MCF 10A (cell line): ENCODE measurements around the gene HLCS. TPM values are rescaled to one million over a fixed set of nuclear protein-coding genes. Genes with fewer than 3 reads are reported as not detected.

Experiments used
- BruUV-seq: library from RNA; stranded (reverse); fragments of 400-500 nt; replicated peaks from 2 replicates; lab custom pipeline; 2021; lab: Mats Ljungman, UMichigan
- CTCF ChIA-PET: fragments of 300-600 bp; sonication (Branson Sonifier 250); formaldehyde crosslinking; extraction: SDS; loops from one replicate; lab custom pipeline; 2021; ENCODE audit warnings: antibody characterized with exemption, inconsistent platforms; lab: Yijun Ruan, JAX
- POLR2A ChIA-PET: fragments of 300-600, 350-650 bp; sonication (Branson Sonifier 250); formaldehyde crosslinking; extraction: SDS; loops from one replicate; lab custom pipeline; 2020; ENCODE audit warnings: antibody characterized with exemption, inconsistent platforms; lab: Yijun Ruan, JAX
- DNase-seq: peaks from one replicate; pipeline ENCODE4 v3.0.0-alpha.2; 2018; ENCODE audit not compliant: unreplicated experiment
- H3K27ac Mint-ChIP-seq: one replicate; pipeline ENCODE4 v1.8.0; 2022; ENCODE audit warnings: mild to moderate bottlenecking, low read depth, mixed read lengths; ENCODE audit not compliant: unreplicated experiment
- H3K27me3 Mint-ChIP-seq: one replicate; pipeline ENCODE4 v1.8.0; 2022; ENCODE audit warnings: mixed read lengths; ENCODE audit not compliant: insufficient read depth, unreplicated experiment
- H3K36me3 Mint-ChIP-seq: one replicate; pipeline ENCODE4 v1.8.0; 2022; ENCODE audit warnings: mild to moderate bottlenecking, moderate library complexity, mixed read lengths; ENCODE audit not compliant: insufficient read depth, unreplicated experiment
- H3K4me1 Mint-ChIP-seq: one replicate; pipeline ENCODE4 v1.8.0; 2022; ENCODE audit warnings: mixed read lengths; ENCODE audit not compliant: insufficient read depth, unreplicated experiment
- H3K4me3 Mint-ChIP-seq: one replicate; pipeline ENCODE4 v1.8.0; 2022; ENCODE audit warnings: mild to moderate bottlenecking, moderate library complexity, mixed read lengths; ENCODE audit not compliant: unreplicated experiment
- H3K9me3 Mint-ChIP-seq: one replicate; pipeline ENCODE4 v1.8.0; 2022; ENCODE audit warnings: mixed read lengths; ENCODE audit not compliant: unreplicated experiment
- intact Hi-C: fragments of 100-400 bp; cut with micrococcal nuclease; formaldehyde crosslinking; loops from 2 replicates; pipeline ENCODE4 v1.14.1; 2022
- total RNA-seq: library from RNA; stranded (reverse); gene quantifications from 2 replicates; pipeline ENCODE4 v1.2.3, GENCODE V29; 2022
- TF ChIP-seq, protein P1 (sequence below): fragments of 200-600 bp; IDR thresholded peaks from one replicate; pipeline ENCODE4 v1.8.0; 2022; ENCODE audit warnings: antibody characterized with exemption, mild to moderate bottlenecking; ENCODE audit not compliant: unreplicated experiment

The HLCS gene
- total RNA-seq, 1 experiment from 2014 or later, result 46.1 TPM

DNA sequence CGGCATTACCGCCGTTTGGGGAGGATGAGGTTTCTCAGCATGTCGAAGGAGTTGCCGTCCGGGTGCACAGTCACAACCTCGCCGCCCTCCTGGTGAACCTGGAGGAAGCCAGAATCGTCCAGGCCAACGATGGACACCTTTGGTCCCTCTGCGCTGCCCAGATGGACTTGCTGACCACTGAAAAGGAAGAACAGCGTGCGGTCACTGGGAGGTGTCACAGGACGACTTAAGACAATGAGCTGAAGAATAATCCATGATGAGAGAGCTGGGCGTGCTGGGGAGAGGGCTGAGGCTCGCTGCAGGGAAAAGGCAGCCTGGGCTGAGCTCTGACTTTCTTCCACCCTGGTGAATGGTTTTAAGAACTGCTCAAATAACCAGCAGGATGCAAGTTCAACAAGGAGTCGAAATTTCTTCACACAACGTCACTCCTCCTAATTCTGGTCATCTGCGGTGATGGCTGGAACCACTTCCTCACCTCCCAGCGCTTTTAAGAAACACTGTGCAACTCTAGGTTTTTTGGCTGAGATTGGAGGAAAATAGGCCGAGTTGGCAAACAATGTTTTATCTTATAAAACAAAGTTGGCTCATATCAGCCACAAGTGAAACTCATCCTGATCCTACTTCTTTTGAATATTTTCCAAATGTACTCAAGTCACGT, 212.1 kb downstream of the HLCS start:
- POLR2A ChIA-PET, result no interaction called here

DNA sequence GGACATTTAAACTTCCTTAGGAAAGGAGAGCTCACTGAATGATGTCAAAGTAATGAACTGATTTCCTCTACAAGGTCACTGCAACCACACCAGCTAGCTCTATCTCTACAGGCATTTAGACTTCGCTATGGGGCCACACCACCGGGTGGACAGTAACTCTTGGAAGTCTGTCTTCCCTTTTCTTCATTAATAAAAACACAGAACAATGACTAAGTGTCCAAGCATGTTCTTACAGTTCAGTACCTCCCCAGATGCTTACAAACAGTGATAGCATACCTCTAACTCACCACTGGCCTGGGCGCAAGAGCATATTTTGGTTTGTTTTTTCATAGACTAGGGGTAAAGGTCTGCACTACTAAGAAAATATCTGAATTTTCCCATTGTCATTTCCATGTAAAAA, 212.9 kb downstream of the HLCS start:
- TF ChIP-seq, protein P1, sequence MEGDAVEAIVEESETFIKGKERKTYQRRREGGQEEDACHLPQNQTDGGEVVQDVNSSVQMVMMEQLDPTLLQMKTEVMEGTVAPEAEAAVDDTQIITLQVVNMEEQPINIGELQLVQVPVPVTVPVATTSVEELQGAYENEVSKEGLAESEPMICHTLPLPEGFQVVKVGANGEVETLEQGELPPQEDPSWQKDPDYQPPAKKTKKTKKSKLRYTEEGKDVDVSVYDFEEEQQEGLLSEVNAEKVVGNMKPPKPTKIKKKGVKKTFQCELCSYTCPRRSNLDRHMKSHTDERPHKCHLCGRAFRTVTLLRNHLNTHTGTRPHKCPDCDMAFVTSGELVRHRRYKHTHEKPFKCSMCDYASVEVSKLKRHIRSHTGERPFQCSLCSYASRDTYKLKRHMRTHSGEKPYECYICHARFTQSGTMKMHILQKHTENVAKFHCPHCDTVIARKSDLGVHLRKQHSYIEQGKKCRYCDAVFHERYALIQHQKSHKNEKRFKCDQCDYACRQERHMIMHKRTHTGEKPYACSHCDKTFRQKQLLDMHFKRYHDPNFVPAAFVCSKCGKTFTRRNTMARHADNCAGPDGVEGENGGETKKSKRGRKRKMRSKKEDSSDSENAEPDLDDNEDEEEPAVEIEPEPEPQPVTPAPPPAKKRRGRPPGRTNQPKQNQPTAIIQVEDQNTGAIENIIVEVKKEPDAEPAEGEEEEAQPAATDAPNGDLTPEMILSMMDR, result no peak
- POLR2A ChIA-PET, result no interaction called here
- Mint-ChIP-seq H3K27me3 (no peaks in the 10 kb centered on the region), H3K36me3 (peaks cover 44% of the 10 kb centered on the region), H3K9me3 (no peaks in the 10 kb centered on the region), H3K4me3 (no peak overlapping the region), H3K4me1 (peaks cover 12% of the 10 kb centered on the region), H3K27ac (peak overlapping the region; percentile 78)
- no TSS peak for BruUV-seq
- intact Hi-C loops, result no loop called here
- CTCF ChIA-PET, result interaction anchor here (0.7 kb wide), 1 partner anchor 159 kb away, joined by 3 read pairs; no protein-coding TSS in a partner anchor
- DNase-seq, result peak; percentile 23

More for the DNA sequence above, 212.1 kb downstream of the HLCS start:
- no peak for DNase-seq
- H3K27me3 Mint-ChIP-seq, result no peaks in the 10 kb centered on the region
- H3K4me3 Mint-ChIP-seq, result no peak overlapping the region
- CTCF ChIA-PET, result interaction anchor here (0.6 to 1.2 kb wide), 5 partner anchors 11 to 334 kb away, joined by 3 to 4 read pairs (median 3); no protein-coding TSS in a partner anchor
- H3K27ac Mint-ChIP-seq, result peak overlapping the region; percentile 78
- no TSS peak for BruUV-seq
- TF ChIP-seq, protein P1, result no peak
- intact Hi-C loops, result no loop called here
- peaks cover 12% of the 10 kb centered on the region for H3K4me1 Mint-ChIP-seq
- no peaks in the 10 kb centered on the region for H3K9me3 Mint-ChIP-seq
- H3K36me3 Mint-ChIP-seq, result peaks cover 47% of the 10 kb centered on the region

DNA sequence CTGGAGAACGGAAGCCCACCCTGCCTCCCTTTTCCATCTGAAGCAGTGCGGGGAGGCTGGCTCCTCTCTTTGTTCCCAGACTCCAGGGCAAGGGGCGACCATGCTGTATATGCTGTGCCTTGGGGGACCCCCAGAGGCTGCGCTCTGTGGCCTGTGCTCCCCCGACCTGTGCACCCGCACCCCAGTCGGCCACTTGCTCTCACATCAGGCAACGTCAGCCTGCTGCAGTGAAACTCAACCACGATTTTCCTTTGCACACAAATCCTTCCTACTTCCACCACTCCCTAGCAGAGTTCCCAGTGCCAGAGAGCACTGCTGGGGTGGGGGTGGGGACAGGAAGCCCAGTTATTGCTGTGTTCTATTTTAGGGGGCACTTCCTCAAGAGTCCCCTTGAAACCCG, 215.1 kb downstream of the HLCS start:
- Mint-ChIP-seq H3K4me1 (peaks cover 12% of the 10 kb centered on the region), H3K9me3 (no peaks in the 10 kb centered on the region), H3K27ac (no peak overlapping the region), H3K27me3 (no peaks in the 10 kb centered on the region), H3K4me3 (no peak overlapping the region), H3K36me3 (peaks cover 41% of the 10 kb centered on the region)
- TF ChIP-seq, protein P1, result no peak
- ChIA-PET POLR2A (no interaction called here), CTCF (interaction anchor here (0.6 kb wide), 1 partner anchor 151 kb away, joined by 3 read pairs; no protein-coding TSS in a partner anchor)
- DNase-seq, result no peak
- intact Hi-C loops, result no loop called here
- BruUV-seq, result no TSS peak

DNA sequence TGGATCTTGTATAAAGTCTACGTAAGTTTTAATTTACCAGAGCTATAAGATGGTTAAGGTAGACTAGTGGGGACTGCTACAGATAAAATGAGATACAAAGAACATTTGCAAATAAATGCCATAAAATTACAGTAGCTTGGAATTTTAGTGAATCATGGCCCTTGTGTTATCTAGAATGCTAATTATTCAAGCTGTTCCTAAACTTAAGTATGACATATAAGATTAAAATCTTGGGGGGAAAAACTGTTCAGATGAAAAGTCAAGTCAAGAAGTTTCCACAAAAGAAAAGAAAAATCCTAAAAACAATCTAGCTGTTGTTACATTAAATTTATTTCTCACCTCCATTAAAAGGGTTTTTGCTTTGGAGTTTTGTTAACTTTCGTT, 215.9 kb downstream of the HLCS start:
- DNase-seq, result no peak
- Mint-ChIP-seq H3K4me1 (peaks cover 12% of the 10 kb centered on the region), H3K9me3 (no peaks in the 10 kb centered on the region), H3K27me3 (no peaks in the 10 kb centered on the region), H3K27ac (no peak overlapping the region), H3K36me3 (peaks cover 35% of the 10 kb centered on the region), H3K4me3 (no peak overlapping the region)
- TF ChIP-seq, protein P1, result no peak
- ChIA-PET POLR2A (no interaction called here), CTCF (no interaction called here)
- intact Hi-C loops, result no loop called here
- no TSS peak for BruUV-seq
